GM21529 (cell line): ENCODE results near the gene DNAJC4.
A peak's percentile ranks its signal among the peaks of the same experiment; 100 is the strongest.

ENCODE experiments used
- ATAC-seq: cut with Tn5 transposase; IDR thresholded peaks from one replicate; pipeline ENCODE4 v1.9.1; 2021; ENCODE audit not compliant: unreplicated experiment

Gene DNAJC4

GRCh38 chr11:64230171-64230984 lies at the start of gene DNAJC4:
TSS of gene DNAJC4 (plus strand) at chr11:64230548. CDS start at chr11:64230855, 307 bp downstream.
- ATAC-seq, result peak; percentile 43

- no peak for ATAC-seq
Observed at GRCh38 chr11:64180891-64181290, 49.5 kb upstream of the DNAJC4 start.

- ATAC-seq, result no peak
Observed at GRCh38 chr11:64181506-64182411, 48.6 kb upstream of the DNAJC4 start.

GRCh38 chr11:64183890-64184289 lies 46.5 kb upstream of the DNAJC4 start:
- ATAC-seq, result no peak

- ATAC-seq, result peak; percentile 20
Observed at GRCh38 chr11:64185175-64185692, 45.1 kb upstream of the DNAJC4 start.

- ATAC-seq, result peak; percentile 77
Observed at GRCh38 chr11:64185693-64186491, 44.5 kb upstream of the DNAJC4 start, which contains the start of gene STIP1. TSS of gene STIP1 (plus strand) at chr11:64186171. CDS start at chr11:64186262, 91 bp downstream.

- ATAC-seq, result no peak
Observed at GRCh38 chr11:64186492-64187165, 43.7 kb upstream of the DNAJC4 start.

- no peak for ATAC-seq
Observed at GRCh38 chr11:64192434-64192833, 37.9 kb upstream of the DNAJC4 start.

- ATAC-seq, result no peak
Observed at GRCh38 chr11:64196626-64197025, 33.7 kb upstream of the DNAJC4 start.

- no peak for ATAC-seq
Observed at GRCh38 chr11:64198511-64198910, 31.8 kb upstream of the DNAJC4 start.

- no peak for ATAC-seq
Observed at GRCh38 chr11:64201543-64201942, 28.8 kb upstream of the DNAJC4 start.

GRCh38 chr11:64202992-64203391 lies 27.4 kb upstream of the DNAJC4 start:
- ATAC-seq, result no peak

GRCh38 chr11:64203421-64204079 lies 26.8 kb upstream of the DNAJC4 start:
- no peak for ATAC-seq

- ATAC-seq, result no peak
Observed at GRCh38 chr11:64204080-64204440, 26.3 kb upstream of the DNAJC4 start.

GRCh38 chr11:64204464-64204989 lies 25.8 kb upstream of the DNAJC4 start:
- ATAC-seq, result no peak

- ATAC-seq, result peak; percentile 47
Observed at GRCh38 chr11:64206457-64207255, 23.7 kb upstream of the DNAJC4 start, which contains the start of gene FERMT3. TSS of gene FERMT3 (plus strand) at chr11:64206721. CDS start at chr11:64207365, 644 bp downstream.

- ATAC-seq, result peak; percentile 62
Observed at GRCh38 chr11:64207256-64208085, 22.9 kb upstream of the DNAJC4 start.
